Placental pericyte (primary cell): ENCODE data around the gene MAFG. TPM values are rescaled to one million over a fixed set of nuclear protein-coding genes. Genes with fewer than 3 reads are reported as not detected.

ENCODE experiments used
- total RNA-seq: library from RNA; depleted of rRNA; stranded (reverse); fragments of >200 nt; gene quantifications from 2 replicates; pipeline ENCODE4 v1.2.3, GENCODE V29; 2012

MAFG gene
- total RNA-seq, result 31.6 and 48.1 TPM in 2 replicates

DNA sequence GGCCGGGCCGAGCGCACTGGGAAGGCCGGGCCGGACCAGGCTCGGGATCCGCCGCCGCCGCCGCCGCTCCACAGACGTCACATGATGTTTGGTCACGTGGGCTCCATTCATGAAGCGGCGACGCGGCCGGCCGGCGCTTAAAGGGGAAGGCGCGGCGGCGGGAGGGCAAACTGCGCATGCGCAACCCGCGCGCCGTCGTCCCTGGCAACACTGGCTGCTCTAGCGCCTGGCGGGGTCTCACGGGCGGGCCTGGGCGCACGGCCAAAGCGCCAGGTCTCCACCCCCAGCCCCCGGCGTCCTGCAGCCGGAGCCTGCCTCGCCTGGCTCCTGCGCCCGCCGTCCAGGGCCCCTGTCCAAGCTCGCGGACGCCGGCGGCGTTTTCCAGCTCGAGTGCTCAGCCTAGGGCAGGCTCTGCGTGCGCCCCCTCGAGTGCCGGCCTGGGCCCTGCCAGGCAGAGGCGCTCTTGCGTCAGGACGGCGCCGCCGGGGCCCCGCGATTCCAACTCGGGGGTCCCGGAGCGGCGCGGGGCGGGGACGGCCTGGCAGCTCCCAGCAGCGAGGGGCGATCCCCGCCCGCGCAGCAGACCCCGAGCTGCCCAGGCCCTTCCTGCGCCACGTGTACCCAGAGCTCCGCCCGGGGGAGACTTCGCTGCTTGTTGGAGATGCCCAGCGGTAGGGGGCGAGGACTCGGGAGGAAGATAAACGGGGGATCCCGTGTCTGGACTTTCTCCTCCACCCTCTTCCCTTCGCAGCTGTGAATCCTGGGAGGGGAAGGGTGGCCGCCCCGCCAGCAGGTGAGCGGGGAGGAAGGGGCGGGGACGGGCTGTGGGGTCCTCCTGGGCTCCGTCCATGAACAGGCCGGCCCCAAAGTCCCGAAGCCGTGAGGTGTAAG lies at the start of gene MAFG:
Gene MAFG (minus strand): TSS at position 83 of the 891 bp plus-strand sequence. CDS start 4,550 bp downstream, outside the sequence.

DNA sequence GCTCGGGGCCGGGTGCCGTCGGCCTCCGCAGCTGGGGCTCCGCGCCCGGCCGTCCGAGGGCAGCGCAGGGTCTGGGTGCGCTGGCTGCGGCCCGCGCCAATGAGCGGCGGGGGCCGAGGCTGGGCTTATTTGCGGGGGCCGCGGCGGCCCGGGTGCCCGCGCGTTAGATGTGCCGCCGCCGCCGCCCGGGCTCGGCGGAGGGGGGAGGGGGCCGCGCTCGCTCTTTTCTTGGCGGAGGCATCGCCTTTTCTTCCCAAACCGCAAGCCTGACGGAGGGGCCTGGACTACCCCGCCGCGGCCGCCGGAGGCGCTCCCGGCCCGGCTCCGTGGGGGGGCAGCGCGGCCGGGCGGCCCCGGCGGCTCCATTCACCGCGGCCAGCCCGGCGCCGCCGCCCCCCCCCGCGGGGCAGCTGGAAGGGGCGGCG lies 33.6 kb upstream of the MAFG start, which contains the start of gene NOTUM:
Gene NOTUM (minus strand): TSS at position 101 of the 425 bp plus-strand sequence. CDS start 278 bp downstream, outside the sequence.

DNA sequence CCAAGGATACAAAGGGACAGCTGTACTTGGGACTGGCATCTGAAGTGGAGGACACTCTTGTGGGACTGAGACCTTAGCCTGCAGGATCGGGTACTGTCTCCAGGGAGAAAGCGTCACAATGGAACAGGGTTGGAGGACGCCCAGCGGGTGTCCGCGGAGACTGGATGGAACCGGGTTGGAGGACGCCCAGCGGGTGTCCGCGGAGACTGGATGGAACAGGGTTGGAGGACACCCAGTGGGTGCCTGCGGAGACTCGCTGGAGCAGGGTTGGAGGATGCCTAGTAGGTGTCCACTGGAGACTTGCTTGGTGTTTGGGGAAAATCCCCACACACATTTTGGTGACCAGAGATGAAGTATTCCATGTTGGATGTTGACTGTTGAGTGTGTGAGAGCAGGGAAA lies 19.7 kb upstream of the MAFG start, which contains the start of gene MYADML2:
Gene MYADML2 (minus strand): TSS at position 45 of the 400 bp plus-strand sequence. CDS start 5,492 bp downstream, outside the sequence.

DNA sequence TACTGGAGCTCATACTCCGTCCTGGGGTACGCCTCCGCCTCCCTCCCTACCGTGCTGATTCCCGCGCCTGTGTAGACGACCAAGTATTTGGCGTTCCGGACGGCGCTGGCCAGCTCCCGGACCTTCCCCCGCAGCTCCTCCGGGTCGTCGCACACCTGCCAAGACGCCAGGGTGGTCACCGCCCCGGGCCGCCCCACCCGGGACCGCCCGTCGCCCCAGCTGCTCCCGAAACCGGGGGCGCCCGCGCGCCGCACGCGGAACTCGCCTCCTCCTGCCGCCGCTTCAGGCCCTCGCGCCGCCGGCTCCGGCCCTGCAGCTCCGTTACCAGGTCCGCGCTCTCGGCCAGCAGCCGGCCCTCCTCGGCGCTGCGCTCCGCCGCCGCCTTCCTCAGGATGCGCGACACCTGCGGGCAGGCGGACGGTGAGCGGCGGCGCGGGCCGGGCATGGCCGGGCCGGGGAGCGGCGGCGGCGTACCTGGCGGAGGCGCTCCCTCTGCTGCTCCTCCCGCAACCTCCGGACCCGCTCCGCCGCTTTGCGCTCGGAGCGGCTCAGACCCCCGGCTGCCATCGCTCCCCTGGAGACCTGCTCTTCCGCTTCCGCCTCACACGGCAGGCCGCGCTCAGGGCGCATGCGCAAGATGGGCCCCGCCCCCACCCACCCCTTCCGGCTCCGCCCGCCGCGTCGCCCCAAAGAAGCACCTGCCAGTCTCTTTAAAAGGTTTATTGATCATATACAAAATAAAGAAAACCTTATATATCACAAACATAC lies 9.8 kb downstream of the MAFG start, which contains the start of gene SIRT7:
Gene SIRT7 (minus strand): TSS at position 612 of the 768 bp plus-strand sequence. CDS start 45 bp downstream, at position 567.

DNA sequence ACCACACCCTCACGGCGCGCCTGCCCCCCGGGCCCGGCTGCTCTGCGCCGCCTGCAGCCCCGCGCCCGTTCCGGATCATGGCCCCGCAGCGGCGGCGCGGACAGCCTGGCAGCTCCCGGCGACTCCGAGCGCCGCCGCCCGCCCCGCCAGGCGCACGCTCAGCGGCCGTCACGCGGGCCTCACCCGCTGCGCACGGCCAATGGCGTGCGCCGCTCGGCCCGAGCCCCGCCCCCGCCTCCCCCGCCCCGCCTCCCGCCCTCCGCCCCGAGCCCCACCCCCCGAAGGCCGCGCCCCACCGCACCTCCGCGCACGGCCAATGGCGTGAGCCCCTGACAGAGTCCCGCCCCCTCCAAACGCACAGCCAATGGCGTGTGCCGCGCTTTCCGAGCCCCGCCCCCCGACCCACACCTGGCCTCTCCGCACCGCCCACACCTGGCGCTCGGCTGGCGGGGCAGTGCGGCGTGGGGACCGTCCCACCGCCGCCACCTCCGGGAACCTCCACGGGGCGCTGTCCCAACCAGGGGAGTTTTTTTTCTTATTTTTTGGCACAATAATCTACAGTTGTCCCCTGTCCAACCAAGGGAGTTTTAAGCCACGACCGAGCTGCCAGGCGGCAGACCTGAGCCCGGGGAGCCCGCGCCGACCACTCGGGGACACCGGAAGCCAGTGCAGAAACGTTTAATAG lies 16.1 kb downstream of the MAFG start, which contains the start of gene PCYT2:
Gene PCYT2 (minus strand): TSS at position 123 of the 685 bp plus-strand sequence. CDS start 44 bp downstream, at position 79.

DNA sequence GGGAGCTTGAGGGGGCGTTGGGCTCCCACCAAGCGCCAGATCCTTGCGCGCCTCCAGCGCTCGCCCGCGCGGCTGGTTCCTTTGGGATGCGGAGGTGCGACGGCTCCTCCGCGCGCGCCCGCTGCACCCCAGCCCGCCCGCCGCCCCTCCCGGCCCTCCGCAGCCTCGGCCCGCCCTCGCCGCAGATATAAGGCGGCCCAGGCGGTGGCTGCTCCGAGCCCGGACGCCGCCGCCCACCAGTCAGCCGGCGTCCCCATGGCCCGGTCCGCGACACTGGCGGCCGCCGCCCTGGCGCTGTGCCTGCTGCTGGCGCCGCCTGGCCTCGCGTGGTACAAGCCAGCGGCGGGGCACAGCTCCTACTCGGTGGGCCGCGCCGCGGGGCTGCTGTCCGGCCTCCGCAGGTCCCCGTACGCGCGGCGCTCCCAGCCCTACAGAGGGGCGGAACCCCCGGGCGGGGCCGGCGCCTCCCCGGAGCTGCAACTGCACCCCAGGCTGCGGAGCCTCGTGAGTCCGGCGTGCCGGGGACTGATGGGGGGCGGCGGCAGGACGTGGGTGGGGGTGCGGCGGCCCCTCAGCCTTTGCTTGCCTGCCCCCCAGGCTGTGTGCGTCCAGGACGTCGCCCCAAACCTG lies 25.4 kb downstream of the MAFG start, which contains the start of gene NPB:
Gene NPB (plus strand): TSS at position 216 of the 630 bp plus-strand sequence. CDS start 40 bp downstream, at position 256.

DNA sequence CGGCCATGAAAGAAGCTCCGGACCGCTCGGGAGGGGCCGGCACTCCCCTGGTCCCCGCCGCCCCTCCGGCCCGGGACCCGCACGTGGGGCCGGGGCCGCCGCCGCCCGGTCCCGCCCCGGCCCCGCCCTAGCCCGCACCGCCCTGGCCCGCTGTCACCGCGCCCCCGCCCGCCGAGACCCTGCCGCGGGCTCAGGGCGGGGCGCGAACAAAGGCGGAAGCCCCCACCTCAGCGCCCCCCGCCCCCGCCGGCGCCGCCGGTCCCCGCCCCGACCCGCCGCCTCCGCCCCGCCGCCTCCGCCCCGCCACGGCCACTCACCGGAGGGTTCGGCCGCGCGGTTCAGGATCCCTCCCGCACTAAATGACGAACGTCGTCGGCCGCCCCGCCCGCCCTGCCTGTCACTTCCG lies 56.6 kb downstream of the MAFG start, which contains the start of gene ARHGDIA:
Gene ARHGDIA (minus strand): TSS at position 357 of the 406 bp plus-strand sequence. CDS start 1,407 bp downstream, outside the sequence.

Other genes with a start within 250 kb of the MAFG start
- 20.1 and 33.8 TPM in 2 replicates for gene ARL16, start 243.9 kb downstream of the MAFG start, total RNA-seq
- gene HGS, start 243.7 kb downstream of the MAFG start, total RNA-seq, result 124 and 173 TPM in 2 replicates
- gene MRPL12, start 224.4 kb downstream of the MAFG start, total RNA-seq, result 14.4 and 23.9 TPM in 2 replicates
- 4.2 and 29.5 TPM in 2 replicates for gene SLC25A10, start 215.5 kb downstream of the MAFG start, total RNA-seq
- gene GCGR, start 123.6 kb downstream of the MAFG start, total RNA-seq, result not detected in 2 replicates
- gene MCRIP1, start 94.4 kb downstream of the MAFG start, total RNA-seq, result 82.0 and 100 TPM in 2 replicates
- not detected in 2 replicates for gene PPP1R27, start 92.7 kb downstream of the MAFG start, total RNA-seq
- 1,222 and 4,245 TPM in 2 replicates for gene P4HB, start 67.2 kb downstream of the MAFG start, total RNA-seq
- 139 and 275 TPM in 2 replicates for gene ARHGDIA, start 56.4 kb downstream of the MAFG start, total RNA-seq
- gene ALYREF, start 36.1 kb downstream of the MAFG start, total RNA-seq, result 94.3 and 166 TPM in 2 replicates
- 102 and 118 TPM in 2 replicates for gene ANAPC11, start 36.0 kb downstream of the MAFG start, total RNA-seq
- under 0.01 and 0.66 TPM in 2 replicates for gene NPB, start 25.5 kb downstream of the MAFG start, total RNA-seq
- gene PCYT2, start 16.3 kb downstream of the MAFG start, total RNA-seq, result 48.7 and 78.1 TPM in 2 replicates
- gene SIRT7, start 9.6 kb downstream of the MAFG start, total RNA-seq, result 23.9 and 26.7 TPM in 2 replicates
- gene PYCR1, start 9.6 kb upstream of the MAFG start, total RNA-seq, result 99.9 and 225 TPM in 2 replicates
- not detected in 2 replicates for gene MYADML2, start 19.5 kb upstream of the MAFG start, total RNA-seq
- 0.29 and 0.66 TPM in 2 replicates for gene NOTUM, start 33.5 kb upstream of the MAFG start, total RNA-seq
- 31.4 and 38.1 TPM in 2 replicates for gene ASPSCR1, start 49.9 kb upstream of the MAFG start, total RNA-seq
- 22.5 and 48.7 TPM in 2 replicates for gene CENPX, start 95.1 kb upstream of the MAFG start, total RNA-seq
- 14.9 and 30.1 TPM in 2 replicates for gene LRRC45, start 95.6 kb upstream of the MAFG start, total RNA-seq
- 7.9 and 9.2 TPM in 2 replicates for gene RAC3, start 103.9 kb upstream of the MAFG start, total RNA-seq
- gene DCXR, start 110.0 kb upstream of the MAFG start, total RNA-seq, result 32.2 and 43.5 TPM in 2 replicates
- gene RFNG, start 124.1 kb upstream of the MAFG start, total RNA-seq, result 44.1 and 76.8 TPM in 2 replicates
- gene GPS1, start 124.2 kb upstream of the MAFG start, total RNA-seq, result 110 and 187 TPM in 2 replicates
- gene DUS1L, start 138.1 kb upstream of the MAFG start, total RNA-seq, result 74.6 and 105 TPM in 2 replicates
- 165 and 359 TPM in 2 replicates for gene FASN, start 170.5 kb upstream of the MAFG start, total RNA-seq